ENCODE results near the gene ACOT12. TPM values are rescaled to one million over a fixed set of nuclear protein-coding genes. Genes with fewer than 3 reads are reported as not detected.
A peak's percentile ranks its signal among the peaks of the same experiment; 100 is the strongest.

The ACOT12 gene
- total RNA-seq, 4 donors from 2014 or later, result not detected

DNA sequence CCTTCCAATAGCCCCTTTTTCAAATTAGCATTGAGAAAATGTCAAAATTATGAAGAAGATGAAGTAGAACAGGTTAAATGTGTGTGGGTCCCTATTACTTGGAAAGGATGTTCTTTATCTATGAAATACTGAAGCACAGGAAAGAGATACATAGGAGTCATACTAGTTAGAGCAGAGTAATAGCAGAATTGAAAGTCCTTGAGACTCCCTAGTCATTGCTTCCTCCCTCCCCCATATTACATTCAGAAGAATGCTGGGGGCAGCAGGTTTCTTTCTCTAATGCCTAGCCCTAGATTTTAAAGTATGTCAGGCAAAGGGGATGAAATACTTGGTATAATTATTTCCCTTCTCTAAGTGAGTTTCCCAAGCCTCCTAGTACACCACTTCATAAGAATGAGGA is 88.1 kb downstream of the ACOT12 start:
- in situ Hi-C loops (cut with MboI; ENCODE audit: low pct_ligation_motif_present in 1 of 4, low pct_unique_long_range_greater_than_20kb in 1 of 4, low sequenced_read_pairs in 3 of 4) (no loop called here), intact Hi-C loops (cut with DNase I; ENCODE audit: low total_unique reads) (no loop called here)
- Histone ChIP-seq H3K27ac (no peak overlapping the region), H3K4me3 (no peak overlapping the region), H3K9me3 (no peaks in the 10 kb centered on the region), H3K27me3 (no peaks in the 10 kb centered on the region), H3K36me3 (peaks cover 0 to 9% (median 2%) of the 10 kb centered on the region in 4 donors), H3K4me1 (peaks cover 0 to 16% (median 10%) of the 10 kb centered on the region in 4 donors)
- no peak for DNase-seq
- TF ChIP-seq, protein P1, sequence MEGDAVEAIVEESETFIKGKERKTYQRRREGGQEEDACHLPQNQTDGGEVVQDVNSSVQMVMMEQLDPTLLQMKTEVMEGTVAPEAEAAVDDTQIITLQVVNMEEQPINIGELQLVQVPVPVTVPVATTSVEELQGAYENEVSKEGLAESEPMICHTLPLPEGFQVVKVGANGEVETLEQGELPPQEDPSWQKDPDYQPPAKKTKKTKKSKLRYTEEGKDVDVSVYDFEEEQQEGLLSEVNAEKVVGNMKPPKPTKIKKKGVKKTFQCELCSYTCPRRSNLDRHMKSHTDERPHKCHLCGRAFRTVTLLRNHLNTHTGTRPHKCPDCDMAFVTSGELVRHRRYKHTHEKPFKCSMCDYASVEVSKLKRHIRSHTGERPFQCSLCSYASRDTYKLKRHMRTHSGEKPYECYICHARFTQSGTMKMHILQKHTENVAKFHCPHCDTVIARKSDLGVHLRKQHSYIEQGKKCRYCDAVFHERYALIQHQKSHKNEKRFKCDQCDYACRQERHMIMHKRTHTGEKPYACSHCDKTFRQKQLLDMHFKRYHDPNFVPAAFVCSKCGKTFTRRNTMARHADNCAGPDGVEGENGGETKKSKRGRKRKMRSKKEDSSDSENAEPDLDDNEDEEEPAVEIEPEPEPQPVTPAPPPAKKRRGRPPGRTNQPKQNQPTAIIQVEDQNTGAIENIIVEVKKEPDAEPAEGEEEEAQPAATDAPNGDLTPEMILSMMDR (IDR thresholded peaks at IDR 0.05), result no peak
- no peak for TF ChIP-seq EP300 (IDR thresholded peaks at IDR 0.05; ENCODE audit: low read depth)
- no peak for TF ChIP-seq POLR2AphosphoS5 (IDR thresholded peaks at IDR 0.05)
- no peak for TF ChIP-seq POLR2A (IDR thresholded peaks at IDR 0.05)

GRCh38 chr5:81303563-81303962 is 90.4 kb downstream of the ACOT12 start:
- Histone ChIP-seq H3K27me3 (no peaks in the 10 kb centered on the region), H3K4me1 (peaks cover 0 to 34% (median 22%) of the 10 kb centered on the region in 4 donors), H3K36me3 (no peaks in the 10 kb centered on the region), H3K9me3 (no peaks in the 10 kb centered on the region), H3K4me3 (no peak overlapping the region), H3K27ac (no peak overlapping the region)
- in situ Hi-C loops (cut with MboI; ENCODE audit: low pct_ligation_motif_present in 1 of 4, low pct_unique_long_range_greater_than_20kb in 1 of 4, low sequenced_read_pairs in 3 of 4), result no loop called here
- TF ChIP-seq EP300 (IDR thresholded peaks at IDR 0.05; ENCODE audit: low read depth) (no peak), POLR2A (IDR thresholded peaks at IDR 0.05) (no peak), POLR2AphosphoS5 (IDR thresholded peaks at IDR 0.05) (no peak)
- TF ChIP-seq, protein P1 (IDR thresholded peaks at IDR 0.05), result no peak
- 88 to 100% methylated on average over 1 of the region's 1 CpG for WGBS, 2 donors (ENCODE audit: low coverage in 1 of 2)
- DNase-seq, result no peak
- intact Hi-C loops (cut with DNase I; ENCODE audit: low total_unique reads), result no loop called here

DNA sequence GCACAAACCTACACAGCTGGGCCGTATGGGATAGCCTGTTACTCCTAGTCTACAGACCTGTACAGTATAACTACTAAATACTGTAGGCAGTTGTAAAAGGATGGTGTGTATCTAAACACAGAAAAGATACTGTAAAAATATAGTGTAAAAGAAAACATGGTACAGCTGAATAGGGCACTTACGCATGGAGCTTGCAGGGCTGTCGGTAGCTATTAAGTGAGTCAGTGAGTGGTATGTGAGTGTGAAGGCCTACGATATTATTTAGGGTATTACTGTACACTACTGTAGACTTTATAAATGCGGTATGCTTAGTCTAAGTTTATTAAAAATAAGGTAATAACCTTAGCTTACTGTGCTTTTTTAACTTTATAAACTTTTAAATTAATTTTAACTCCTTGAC is 91.3 kb downstream of the ACOT12 start:
- in situ Hi-C loops (cut with MboI; ENCODE audit: low pct_ligation_motif_present in 1 of 4, low pct_unique_long_range_greater_than_20kb in 1 of 4, low sequenced_read_pairs in 3 of 4) (no loop called here), intact Hi-C loops (cut with DNase I; ENCODE audit: low total_unique reads) (no loop called here)
- no peak for TF ChIP-seq POLR2A (IDR thresholded peaks at IDR 0.05)
- no peak for TF ChIP-seq POLR2AphosphoS5 (IDR thresholded peaks at IDR 0.05)
- TF ChIP-seq EP300 (IDR thresholded peaks at IDR 0.05; ENCODE audit: low read depth), result no peak
- TF ChIP-seq, protein P1 (IDR thresholded peaks at IDR 0.05), result no peak
- H3K4me1 ChIP-seq, result peaks cover 0 to 34% (median 22%) of the 10 kb centered on the region in 4 donors
- H3K27ac ChIP-seq, result no peak overlapping the region
- DNase-seq, result no peak
- peak overlapping the region in 1 of 4 donors; percentile 84 for H3K4me3 ChIP-seq
- no peaks in the 10 kb centered on the region for H3K36me3 ChIP-seq
- WGBS, 2 donors (ENCODE audit: low coverage in 1 of 2), result 87 to 92% methylated on average over 5 of the region's 5 CpGs
- H3K27me3 ChIP-seq, result no peaks in the 10 kb centered on the region
- no peaks in the 10 kb centered on the region for H3K9me3 ChIP-seq

DNA sequence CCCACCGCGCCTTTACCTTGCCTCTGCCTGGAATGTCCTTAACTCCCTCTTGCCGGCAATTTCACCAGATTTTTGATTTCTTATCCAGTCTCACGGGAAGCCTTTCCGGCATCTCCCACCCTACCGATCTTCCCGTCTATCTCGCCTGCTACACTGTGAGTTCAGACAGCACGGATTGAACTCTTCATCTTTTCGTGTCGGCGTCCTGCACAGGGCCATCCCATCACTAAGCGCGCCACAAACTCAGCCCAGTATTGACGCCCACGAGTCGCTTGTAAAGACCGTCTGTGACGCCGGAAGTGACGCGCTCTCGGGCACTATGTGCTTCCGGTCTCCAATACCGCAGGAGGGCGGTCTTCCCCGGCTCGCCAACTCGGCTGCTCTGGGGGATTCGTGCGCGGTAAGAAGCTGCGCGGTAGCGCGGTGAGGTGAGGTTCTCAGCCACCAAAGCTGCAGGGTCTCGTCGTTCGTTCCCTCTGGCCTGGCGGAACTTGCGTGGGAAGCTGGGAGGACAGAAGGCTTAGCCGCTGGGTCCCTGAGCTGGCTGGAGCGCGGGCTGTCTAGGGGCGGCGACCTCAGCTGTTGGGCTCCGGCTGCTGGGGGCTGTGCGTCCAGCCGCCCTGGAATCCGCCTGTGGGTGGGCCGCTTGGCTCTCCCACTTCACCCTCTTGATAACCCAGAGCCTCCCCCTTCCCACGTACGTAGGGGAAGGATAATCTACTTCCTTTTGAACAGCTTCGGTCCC is 92.5 kb downstream of the ACOT12 start, which contains the start of gene ZCCHC9:
Gene ZCCHC9, plus strand, starts transcription at position 317 of the 745 bp plus-strand sequence. CDS start 3,171 bp downstream, outside the sequence.
- intact Hi-C loops (cut with DNase I; ENCODE audit: low total_unique reads) (no loop called here), in situ Hi-C loops (cut with MboI; ENCODE audit: low pct_ligation_motif_present in 1 of 4, low pct_unique_long_range_greater_than_20kb in 1 of 4, low sequenced_read_pairs in 3 of 4) (no loop called here)
- Histone ChIP-seq H3K27me3 (no peaks in the 10 kb centered on the region), H3K9me3 (no peaks in the 10 kb centered on the region), H3K27ac (peak within 1 kb of the TSS; percentile 89 to 94 (median 92)), H3K4me3 (peak within 1 kb of the TSS; percentile 75 to 90 (median 81)), H3K4me1 (peaks cover 0 to 34% (median 22%) of the 10 kb centered on the region in 4 donors), H3K36me3 (no peaks in the 10 kb centered on the region)
- DNase-seq, result peak; percentile 94
- TF ChIP-seq POLR2A (IDR thresholded peaks at IDR 0.05) (peak; percentile 89), POLR2AphosphoS5 (IDR thresholded peaks at IDR 0.05) (peak; percentile 90 to 92 (median 91)), EP300 (IDR thresholded peaks at IDR 0.05; ENCODE audit: low read depth) (no peak)
- TF ChIP-seq, protein P1 (IDR thresholded peaks at IDR 0.05), result peak in 2 of 5 experiments; percentile 20 to 28
- WGBS, 2 donors (ENCODE audit: low coverage in 1 of 2), result 0 to 1% methylated on average over 14 to 54 of the region's 54 CpGs
